OCI-LY7 (cell line): Measurements from ENCODE around the gene POR. TPM values are rescaled to one million over a fixed set of nuclear protein-coding genes. Genes with fewer than 3 reads are reported as not detected.

Source experiments
- BruUV-seq: library from RNA; stranded (reverse); fragments of 400-500 nt; replicated peaks from 2 replicates; lab custom pipeline; 2021; lab: Mats Ljungman, UMichigan
- CTCF ChIA-PET: fragments of 300-600 bp; sonication (Branson Sonifier 250); formaldehyde crosslinking; loops from one replicate; lab custom pipeline; 2022; ENCODE audit warnings: antibody characterized with exemption; ENCODE audit not compliant: unreplicated experiment; lab: Charles Lee
- POLR2A ChIA-PET: fragments of 300-600 bp; sonication (Branson Sonifier 250); formaldehyde crosslinking; loops from one replicate; lab custom pipeline; 2022; ENCODE audit warnings: antibody characterized with exemption; lab: Charles Lee
- DNase-seq: peaks from one replicate; pipeline ENCODE4 v3.0.0-alpha.2; 2015; ENCODE audit warnings: low spot score
- H2AFZ ChIP-seq: fragments of 200-600 bp; sonication (generic), shearing (Covaris generic); 2 replicates; pipeline ENCODE4 v1.6.1; 2014; ENCODE audit warnings: mild to moderate bottlenecking, antibody characterized with exemption, low read length, moderate library complexity
- H3K27ac ChIP-seq: fragments of 200-600 bp; sonication (generic); 2 replicates; pipeline ENCODE4 v1.5.1; 2014; ENCODE audit warnings: mixed run types, low read depth, mild to moderate bottlenecking, moderate library complexity, low read length, inconsistent platforms; ENCODE audit not compliant: poor library complexity, severe bottlenecking
- H3K36me3 ChIP-seq: fragments of 200-600 bp; sonication (generic); 2 replicates; pipeline ENCODE4 v1.6.1; 2014; ENCODE audit warnings: mild to moderate bottlenecking, antibody characterized with exemption, low read length, moderate library complexity, mixed read lengths; ENCODE audit not compliant: insufficient read depth
- H3K4me1 ChIP-seq: fragments of 200-600 bp; sonication (generic); 2 replicates; pipeline ENCODE4 v1.5.1; 2014; ENCODE audit warnings: mild to moderate bottlenecking, low read length; ENCODE audit not compliant: insufficient read depth, poor library complexity, severe bottlenecking
- H3K4me2 ChIP-seq: fragments of 200-600 bp; sonication (generic); 2 replicates; pipeline ENCODE4 v1.6.1; 2014; ENCODE audit warnings: mild to moderate bottlenecking, low read length
- H3K4me3 ChIP-seq: fragments of 200-600 bp; sonication (generic); 2 replicates; pipeline ENCODE4 v1.5.1; 2014; ENCODE audit warnings: mild to moderate bottlenecking, low read depth, low read length; ENCODE audit not compliant: poor library complexity, severe bottlenecking
- H3K79me2 ChIP-seq: fragments of 200-600 bp; sonication (generic); 2 replicates; pipeline ENCODE4 v1.6.1; 2016; ENCODE audit warnings: low read depth, mild to moderate bottlenecking, low read length, moderate library complexity, mixed read lengths; ENCODE audit not compliant: insufficient read depth
- H3K9me2 ChIP-seq: fragments of 200-600 bp; sonication (generic); 2 replicates; pipeline ENCODE4 v1.6.1; 2016; ENCODE audit warnings: mild to moderate bottlenecking, low read length, mixed read lengths; ENCODE audit not compliant: insufficient read depth
- H3K9me3 ChIP-seq: fragments of 200-600 bp; sonication (generic); 2 replicates; pipeline ENCODE4 v1.6.1; 2014; ENCODE audit warnings: mild to moderate bottlenecking, mixed run types, low read length, mixed read lengths
- H4K20me1 ChIP-seq: fragments of 200-600 bp; sonication (generic); 2 replicates; pipeline ENCODE4 v1.6.1; 2014; ENCODE audit warnings: mild to moderate bottlenecking, antibody characterized with exemption, low read length, moderate library complexity, mixed read lengths; ENCODE audit not compliant: insufficient read depth
- EZH2phosphoT487 ChIP-seq: fragments of 200-600 bp; sonication (generic); IDR thresholded peaks from 2 replicates; pipeline ENCODE4 v1.6.1; 2018; ENCODE audit warnings: low read depth, borderline replicate concordance, mild to moderate bottlenecking, mixed run types, antibody characterized with exemption, low read length, moderate library complexity, mixed read lengths
- intact Hi-C: fragments of 100-400 bp; cut with micrococcal nuclease; formaldehyde crosslinking; loops from one replicate; pipeline ENCODE4 v1.10.0; 2022; ENCODE audit not compliant: unreplicated experiment
- total RNA-seq, 2 experiments: library from RNA; depleted of rRNA in 1 of 2; stranded (reverse); fragments of >200 nt in 1 of 2; shearing (Covaris generic) in 1 of 2; gene quantifications; 2 replicates each; pipeline ENCODE4 v1.2.3, GENCODE V29; 2014 to 2022
- TF ChIP-seq, protein P1 (sequence below): fragments of 200-600 bp; sonication (generic); conservative IDR thresholded peaks from 2 replicates; pipeline ENCODE4 v1.5.1; 2014; ENCODE audit warnings: mild to moderate bottlenecking, antibody characterized with exemption, low read length, moderate library complexity, mixed read lengths

Gene POR
- total RNA-seq, 2 experiments from 2014 or later, result 41.5 to 45.2 TPM

DNA sequence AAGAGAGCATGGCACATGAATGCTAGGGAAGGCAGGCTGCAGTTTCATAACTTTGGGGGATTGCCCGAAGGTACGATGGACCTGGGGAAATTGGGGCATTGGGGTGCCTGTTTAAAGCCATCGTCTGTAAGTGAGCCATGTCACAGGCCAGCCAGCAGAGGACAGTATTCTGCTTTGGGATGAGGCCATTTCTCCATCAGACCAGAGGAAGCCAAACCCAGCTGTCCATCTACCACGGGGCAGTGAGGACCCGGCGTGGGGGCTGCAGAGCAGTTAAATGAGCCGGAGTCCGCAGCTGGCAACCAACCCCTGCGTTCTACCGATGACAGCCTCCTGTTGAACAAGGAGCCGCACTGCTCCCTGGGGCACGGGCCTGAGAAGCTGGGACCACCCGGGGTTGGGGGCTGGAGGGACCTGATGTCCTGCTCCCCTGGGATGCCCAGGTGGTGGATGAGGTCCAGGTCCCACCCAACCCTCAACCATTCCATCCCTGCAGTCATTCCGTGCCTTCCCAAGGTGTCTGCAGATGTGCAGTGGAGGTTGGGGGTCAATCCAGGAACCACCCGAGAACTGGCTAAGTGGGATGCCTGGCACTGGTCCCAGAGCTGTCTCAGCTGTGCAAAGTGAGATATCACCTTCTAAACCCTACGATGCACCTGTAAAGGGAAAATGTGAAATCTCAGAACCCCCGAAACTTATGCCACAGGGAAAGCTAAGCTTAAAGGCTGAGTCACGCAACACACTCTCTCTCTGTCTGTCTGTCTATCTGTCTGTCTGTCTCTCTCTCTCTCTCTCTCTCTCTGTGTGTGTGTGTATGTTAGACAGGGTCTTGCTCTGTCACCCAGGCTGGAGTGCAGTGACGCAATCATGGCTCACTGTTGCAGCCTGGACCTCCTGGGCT, 48.2 kb upstream of the POR start:
- Histone ChIP-seq H3K9me2 (no peaks in the 10 kb centered on the region), H4K20me1 (no peaks in the 10 kb centered on the region), H3K79me2 (no peaks in the 10 kb centered on the region), H3K4me1 (no peaks in the 10 kb centered on the region), H3K4me3 (no peak overlapping the region), H3K27ac (no peak overlapping the region), H2AFZ (no peak overlapping the region), H3K9me3 (no peaks in the 10 kb centered on the region), H3K36me3 (no peaks in the 10 kb centered on the region), H3K4me2 (no peak overlapping the region)
- no TSS peak for BruUV-seq
- peak; percentile 62 for DNase-seq
- CTCF ChIA-PET, result interaction anchor here (0.9 kb wide), 1 partner anchor 153 kb away, joined by 4 read pairs; no protein-coding TSS in a partner anchor
- TF ChIP-seq EZH2phosphoT487, result no peak
- TF ChIP-seq, protein P1, sequence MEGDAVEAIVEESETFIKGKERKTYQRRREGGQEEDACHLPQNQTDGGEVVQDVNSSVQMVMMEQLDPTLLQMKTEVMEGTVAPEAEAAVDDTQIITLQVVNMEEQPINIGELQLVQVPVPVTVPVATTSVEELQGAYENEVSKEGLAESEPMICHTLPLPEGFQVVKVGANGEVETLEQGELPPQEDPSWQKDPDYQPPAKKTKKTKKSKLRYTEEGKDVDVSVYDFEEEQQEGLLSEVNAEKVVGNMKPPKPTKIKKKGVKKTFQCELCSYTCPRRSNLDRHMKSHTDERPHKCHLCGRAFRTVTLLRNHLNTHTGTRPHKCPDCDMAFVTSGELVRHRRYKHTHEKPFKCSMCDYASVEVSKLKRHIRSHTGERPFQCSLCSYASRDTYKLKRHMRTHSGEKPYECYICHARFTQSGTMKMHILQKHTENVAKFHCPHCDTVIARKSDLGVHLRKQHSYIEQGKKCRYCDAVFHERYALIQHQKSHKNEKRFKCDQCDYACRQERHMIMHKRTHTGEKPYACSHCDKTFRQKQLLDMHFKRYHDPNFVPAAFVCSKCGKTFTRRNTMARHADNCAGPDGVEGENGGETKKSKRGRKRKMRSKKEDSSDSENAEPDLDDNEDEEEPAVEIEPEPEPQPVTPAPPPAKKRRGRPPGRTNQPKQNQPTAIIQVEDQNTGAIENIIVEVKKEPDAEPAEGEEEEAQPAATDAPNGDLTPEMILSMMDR, result peak; percentile 83
- intact Hi-C loops, result loop anchor here (1.0 kb wide), 1 partner anchor 154 kb away; no protein-coding TSS in a partner anchor
- POLR2A ChIA-PET, result interaction anchor here (0.6 kb wide), 1 partner anchor 495 kb away, joined by 3 read pairs; no protein-coding TSS in a partner anchor

DNA sequence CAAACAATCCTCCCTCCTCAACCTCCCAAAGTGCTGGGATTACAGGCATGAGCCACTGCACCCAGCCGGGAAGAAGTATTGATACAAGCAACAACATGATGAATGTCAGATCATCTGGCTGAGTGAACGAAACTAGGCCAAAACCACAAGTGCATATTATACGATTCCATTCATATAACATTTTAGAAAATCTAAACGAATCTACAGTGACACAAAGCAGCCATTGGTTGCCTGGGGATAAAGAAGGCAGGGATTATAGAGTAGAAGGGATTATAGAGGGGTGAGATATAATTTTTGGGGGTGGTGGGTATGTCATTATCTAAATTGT, 47.6 kb upstream of the POR start:
- no peaks in the 10 kb centered on the region for H3K9me2 ChIP-seq
- BruUV-seq, result no TSS peak
- no peaks in the 10 kb centered on the region for H3K4me1 ChIP-seq
- no peaks in the 10 kb centered on the region for H3K79me2 ChIP-seq
- CTCF ChIA-PET, result no interaction called here
- H3K36me3 ChIP-seq, result no peaks in the 10 kb centered on the region
- intact Hi-C loops, result no loop called here
- no peak overlapping the region for H3K4me2 ChIP-seq
- no peaks in the 10 kb centered on the region for H3K9me3 ChIP-seq
- DNase-seq, result no peak
- no peak overlapping the region for H3K27ac ChIP-seq
- H3K4me3 ChIP-seq, result no peak overlapping the region
- TF ChIP-seq EZH2phosphoT487, result no peak
- TF ChIP-seq, protein P1, result no peak
- H2AFZ ChIP-seq, result no peak overlapping the region
- H4K20me1 ChIP-seq, result no peaks in the 10 kb centered on the region
- POLR2A ChIA-PET, result no interaction called here

DNA sequence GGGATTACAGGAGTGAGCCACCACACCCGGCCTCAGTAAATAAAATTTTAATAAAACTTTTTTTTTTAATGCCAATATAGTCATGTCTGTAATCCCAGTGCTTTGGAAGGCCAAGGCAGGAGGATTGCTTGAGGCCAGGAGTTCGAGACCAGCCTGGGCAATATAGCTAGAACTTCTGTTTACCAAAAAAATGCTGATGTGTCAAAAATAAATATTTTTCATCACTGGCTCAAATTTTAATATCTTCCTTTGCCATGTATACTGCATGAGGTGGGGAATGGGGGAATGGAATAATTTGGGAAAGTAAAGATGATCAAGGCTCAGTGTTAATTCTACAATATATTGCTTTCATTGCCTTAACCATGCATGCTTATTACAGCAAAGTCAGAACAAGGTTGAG, 46.8 kb upstream of the POR start:
- no peaks in the 10 kb centered on the region for H4K20me1 ChIP-seq
- CTCF ChIA-PET, result no interaction called here
- BruUV-seq, result no TSS peak
- no peaks in the 10 kb centered on the region for H3K36me3 ChIP-seq
- H3K4me3 ChIP-seq, result no peak overlapping the region
- TF ChIP-seq, protein P1, result no peak
- intact Hi-C loops, result no loop called here
- no peaks in the 10 kb centered on the region for H3K9me2 ChIP-seq
- H3K4me1 ChIP-seq, result no peaks in the 10 kb centered on the region
- no peaks in the 10 kb centered on the region for H3K79me2 ChIP-seq
- no peak for DNase-seq
- no peak overlapping the region for H3K4me2 ChIP-seq
- POLR2A ChIA-PET, result no interaction called here
- no peaks in the 10 kb centered on the region for H3K9me3 ChIP-seq
- no peak overlapping the region for H3K27ac ChIP-seq
- no peak overlapping the region for H2AFZ ChIP-seq
